ENCODE results near the gene IGSF23. TPM values are rescaled to one million over a fixed set of nuclear protein-coding genes. Genes with fewer than 3 reads are reported as not detected.

Gene IGSF23
- total RNA-seq, 6 experiments from 2014 or later, result 4.4 to 15.2 (median 9.0) TPM

DNA sequence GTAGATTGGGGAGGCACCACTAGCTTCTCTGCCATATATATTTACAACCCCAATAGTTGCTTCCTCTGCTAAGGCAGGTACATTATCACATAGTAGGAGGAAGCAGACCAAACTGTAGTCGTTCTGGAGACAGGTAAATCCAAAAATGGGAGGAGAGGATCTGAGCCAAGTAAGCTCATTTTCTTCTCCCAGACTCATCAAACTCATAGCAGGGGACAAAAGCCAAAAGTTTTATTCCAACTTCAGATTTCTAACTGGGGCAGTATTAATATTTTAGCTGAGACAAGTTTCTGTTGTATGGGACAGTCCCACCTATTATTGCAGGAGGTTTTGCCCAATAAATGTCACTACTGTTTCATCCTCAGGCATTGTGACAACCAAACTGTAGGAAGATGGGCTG lies 7.8 kb upstream of the IGSF23 start:
- intact Hi-C loops (cut with DNase I), result no loop called here
- WGBS (ENCODE audit: insufficient coverage, low coverage, low lambda C conversion rate, missing lambda C conversion rate), result 78% methylated on average over 1 of the region's 1 CpG

DNA sequence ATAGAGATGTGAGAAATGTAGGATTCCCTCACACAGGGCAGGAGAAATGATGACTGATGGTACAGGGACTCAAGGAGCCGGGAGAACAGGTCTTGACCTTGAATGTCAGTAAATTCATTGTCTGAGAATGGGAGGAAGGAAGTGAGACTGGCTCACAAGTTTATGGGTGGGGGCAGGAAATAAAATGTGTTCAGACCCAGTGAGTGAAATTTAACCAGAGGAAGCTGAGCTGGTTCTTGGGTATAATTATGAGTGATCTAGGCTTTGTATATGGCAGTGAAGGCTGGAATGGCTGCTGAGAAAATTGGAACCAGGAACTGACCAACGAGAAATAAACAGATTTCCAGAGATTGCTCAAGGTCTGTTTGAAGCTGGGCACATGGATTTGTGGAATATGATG lies 6.3 kb upstream of the IGSF23 start:
- Histone ChIP-seq H3K27me3 (no peaks in the 10 kb centered on the region), H3K9me3 (no peaks in the 10 kb centered on the region), H3K27ac (no peak overlapping the region), H3K4me3 (no peak overlapping the region), H3K4me1 (peaks cover 0 to 18% (median 5%) of the 10 kb centered on the region in 4 donors), H3K36me3 (no peaks in the 10 kb centered on the region)
- intact Hi-C loops (cut with DNase I), result no loop called here
- no peak for DNase-seq
- WGBS (ENCODE audit: insufficient coverage, low coverage, low lambda C conversion rate, missing lambda C conversion rate), result 29% methylated on average over 2 of the region's 2 CpGs
- TF ChIP-seq, protein P1, sequence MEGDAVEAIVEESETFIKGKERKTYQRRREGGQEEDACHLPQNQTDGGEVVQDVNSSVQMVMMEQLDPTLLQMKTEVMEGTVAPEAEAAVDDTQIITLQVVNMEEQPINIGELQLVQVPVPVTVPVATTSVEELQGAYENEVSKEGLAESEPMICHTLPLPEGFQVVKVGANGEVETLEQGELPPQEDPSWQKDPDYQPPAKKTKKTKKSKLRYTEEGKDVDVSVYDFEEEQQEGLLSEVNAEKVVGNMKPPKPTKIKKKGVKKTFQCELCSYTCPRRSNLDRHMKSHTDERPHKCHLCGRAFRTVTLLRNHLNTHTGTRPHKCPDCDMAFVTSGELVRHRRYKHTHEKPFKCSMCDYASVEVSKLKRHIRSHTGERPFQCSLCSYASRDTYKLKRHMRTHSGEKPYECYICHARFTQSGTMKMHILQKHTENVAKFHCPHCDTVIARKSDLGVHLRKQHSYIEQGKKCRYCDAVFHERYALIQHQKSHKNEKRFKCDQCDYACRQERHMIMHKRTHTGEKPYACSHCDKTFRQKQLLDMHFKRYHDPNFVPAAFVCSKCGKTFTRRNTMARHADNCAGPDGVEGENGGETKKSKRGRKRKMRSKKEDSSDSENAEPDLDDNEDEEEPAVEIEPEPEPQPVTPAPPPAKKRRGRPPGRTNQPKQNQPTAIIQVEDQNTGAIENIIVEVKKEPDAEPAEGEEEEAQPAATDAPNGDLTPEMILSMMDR (IDR thresholded peaks at IDR 0.05), result no peak
- peak; percentile 44 to 57 (median 47) for ATAC-seq

More for the DNA sequence above, 7.8 kb upstream of the IGSF23 start:
- Histone ChIP-seq H3K4me1 (peaks cover 0 to 8% (median 0%) of the 10 kb centered on the region in 4 donors), H3K27me3 (no peaks in the 10 kb centered on the region), H3K4me3 (no peak overlapping the region), H3K36me3 (no peaks in the 10 kb centered on the region), H3K9me3 (no peaks in the 10 kb centered on the region), H3K27ac (no peak overlapping the region)
- DNase-seq (no peak), ATAC-seq (no peak)
- TF ChIP-seq, protein P1 (IDR thresholded peaks at IDR 0.05), result no peak
- no peak for TF ChIP-seq POLR2A (IDR thresholded peaks at IDR 0.05)

DNA sequence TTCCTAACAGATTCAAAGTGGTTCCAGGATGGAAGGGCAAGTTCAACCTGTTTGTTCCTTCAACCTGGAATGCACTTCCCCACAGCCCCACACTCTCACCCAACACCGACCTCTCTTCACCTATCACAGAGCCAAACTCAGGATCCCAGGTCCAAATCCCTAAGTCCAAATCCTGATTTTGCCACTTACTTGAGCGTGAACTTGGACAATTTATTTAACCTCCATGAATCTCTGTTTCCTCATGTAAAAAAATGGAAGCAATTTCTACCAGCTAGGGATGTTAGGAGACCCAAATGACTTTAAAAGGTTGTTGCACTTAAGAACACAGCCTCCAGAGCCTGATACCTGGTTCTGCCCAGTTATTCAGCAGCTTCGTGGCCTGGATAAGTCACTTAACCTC lies 5.4 kb upstream of the IGSF23 start:
- no peak overlapping the region for H3K27ac ChIP-seq
- TF ChIP-seq, protein P1 (IDR thresholded peaks at IDR 0.05), result no peak
- no peak for TF ChIP-seq POLR2A (IDR thresholded peaks at IDR 0.05)
- WGBS (ENCODE audit: insufficient coverage, low coverage, low lambda C conversion rate, missing lambda C conversion rate), result 72% methylated on average over 3 of the region's 3 CpGs
- peaks cover 0 to 27% (median 10%) of the 10 kb centered on the region in 4 donors for H3K4me1 ChIP-seq
- H3K27me3 ChIP-seq, result no peaks in the 10 kb centered on the region
- no peak overlapping the region for H3K4me3 ChIP-seq
- no peaks in the 10 kb centered on the region for H3K9me3 ChIP-seq
- no peaks in the 10 kb centered on the region for H3K36me3 ChIP-seq
- DNase-seq (no peak), ATAC-seq (no peak)
- intact Hi-C loops (cut with DNase I), result no loop called here

DNA sequence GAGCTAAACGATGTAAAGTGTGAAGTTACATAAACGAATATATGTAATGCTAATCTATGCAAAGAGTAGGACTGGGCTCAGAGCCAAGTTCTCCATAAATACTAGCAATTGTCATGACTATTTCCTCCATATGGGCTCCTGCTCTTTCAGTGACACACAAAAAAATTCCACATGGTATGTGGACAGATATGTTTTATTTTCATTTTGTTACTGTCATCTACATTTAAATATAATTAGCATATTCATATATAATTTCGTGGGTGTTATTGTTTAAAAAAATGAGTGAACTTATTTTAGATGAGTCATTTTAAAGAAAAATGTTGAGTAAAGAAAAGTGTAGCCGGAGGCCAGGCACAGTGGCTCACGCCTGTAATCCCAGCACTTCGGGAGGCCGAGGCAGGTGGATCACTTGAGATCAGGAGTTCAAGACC lies 5.0 kb upstream of the IGSF23 start:
- ATAC-seq (no peak), DNase-seq (no peak)
- 63% methylated on average over 7 of the region's 7 CpGs for WGBS (ENCODE audit: insufficient coverage, low coverage, low lambda C conversion rate, missing lambda C conversion rate)
- intact Hi-C loops (cut with DNase I), result no loop called here
- no peak for TF ChIP-seq POLR2A (IDR thresholded peaks at IDR 0.05)
- TF ChIP-seq, protein P1 (IDR thresholded peaks at IDR 0.05), result no peak
- H3K9me3 ChIP-seq, result no peaks in the 10 kb centered on the region
- H3K4me1 ChIP-seq, result peaks cover 0 to 31% (median 10%) of the 10 kb centered on the region in 4 donors
- H3K27ac ChIP-seq, result no peak overlapping the region
- no peaks in the 10 kb centered on the region for H3K36me3 ChIP-seq
- H3K4me3 ChIP-seq, result no peak overlapping the region
- no peaks in the 10 kb centered on the region for H3K27me3 ChIP-seq

DNA sequence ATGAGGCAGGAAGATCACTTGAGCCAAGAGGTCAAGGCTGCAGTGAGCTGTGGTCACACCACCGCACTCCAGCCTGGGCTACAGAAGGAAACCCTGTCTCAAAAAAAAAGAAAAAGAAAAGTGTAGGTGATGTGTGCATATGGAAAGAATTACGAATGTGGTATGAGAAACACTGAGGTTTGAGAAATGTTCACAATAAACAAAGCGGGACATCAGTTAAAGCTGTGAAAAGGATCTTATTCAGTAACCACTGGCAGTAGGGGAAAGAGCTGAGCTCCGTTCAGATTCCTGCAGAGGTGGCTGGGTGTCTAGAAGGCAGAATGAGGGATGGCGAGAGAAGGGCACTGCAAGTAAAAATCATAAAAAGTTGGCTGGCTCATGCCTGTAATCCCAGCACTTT lies 4.1 kb upstream of the IGSF23 start:
- WGBS (ENCODE audit: insufficient coverage, low coverage, low lambda C conversion rate, missing lambda C conversion rate), result 93% methylated on average over 5 of the region's 5 CpGs
- intact Hi-C loops (cut with DNase I), result no loop called here

More for the DNA sequence above, 4.1 kb upstream of the IGSF23 start:
- no peak overlapping the region for H3K4me3 ChIP-seq
- DNase-seq (no peak), ATAC-seq (no peak)
- H3K36me3 ChIP-seq, result no peaks in the 10 kb centered on the region
- no peaks in the 10 kb centered on the region for H3K27me3 ChIP-seq
- TF ChIP-seq POLR2A (IDR thresholded peaks at IDR 0.05), result no peak
- TF ChIP-seq, protein P1 (IDR thresholded peaks at IDR 0.05), result no peak
- H3K27ac ChIP-seq, result no peak overlapping the region
- peaks cover 0 to 33% (median 10%) of the 10 kb centered on the region in 4 donors for H3K4me1 ChIP-seq
- no peaks in the 10 kb centered on the region for H3K9me3 ChIP-seq
